ENCODE measurements around the gene CDH23. TPM values are rescaled to one million over a fixed set of nuclear protein-coding genes. Genes with fewer than 3 reads are reported as not detected.

Gene CDH23
- total RNA-seq, 1 experiment from 2014 or later = not detected

- no peak for DNase-seq (ENCODE audit: low read depth)
Measured at GRCh38 chr10:71815515-71816130, 418.9 kb downstream of the CDH23 start.

GRCh38 chr10:71816421-71816851 is 419.7 kb downstream of the CDH23 start:
- DNase-seq (ENCODE audit: low read depth) = no peak

GRCh38 chr10:71816936-71817618 is 420.4 kb downstream of the CDH23 start:
- no peak for DNase-seq (ENCODE audit: low read depth)

GRCh38 chr10:71817831-71818655 is 421.3 kb downstream of the CDH23 start:
- DNase-seq (ENCODE audit: low read depth) = no peak

GRCh38 chr10:71818674-71819260 is 422.0 kb downstream of the CDH23 start:
- DNase-seq (ENCODE audit: low read depth) = no peak

- no peak for DNase-seq (ENCODE audit: low read depth)
Measured at GRCh38 chr10:71819441-71819861, 422.7 kb downstream of the CDH23 start.

- no peak for DNase-seq (ENCODE audit: low read depth)
Measured at GRCh38 chr10:71819985-71820384, 423.3 kb downstream of the CDH23 start.

- DNase-seq (ENCODE audit: low read depth) = no peak
Measured at GRCh38 chr10:71820966-71821365, 424.2 kb downstream of the CDH23 start.

- peak; percentile 53 for DNase-seq (ENCODE audit: low read depth)
Measured at GRCh38 chr10:71821909-71822763, 425.4 kb downstream of the CDH23 start.

- no peak for DNase-seq (ENCODE audit: low read depth)
Measured at GRCh38 chr10:71823356-71823755, 426.6 kb downstream of the CDH23 start.

GRCh38 chr10:71824333-71824732 is 427.6 kb downstream of the CDH23 start:
- DNase-seq (ENCODE audit: low read depth) = no peak

GRCh38 chr10:71825217-71825616 is 428.5 kb downstream of the CDH23 start:
- no peak for DNase-seq (ENCODE audit: low read depth)

GRCh38 chr10:71827852-71828251 is 431.1 kb downstream of the CDH23 start:
- DNase-seq (ENCODE audit: low read depth) = no peak

GRCh38 chr10:71828702-71829101 is 432.0 kb downstream of the CDH23 start:
- no peak for DNase-seq (ENCODE audit: low read depth)

- no peak for DNase-seq (ENCODE audit: low read depth)
Measured at GRCh38 chr10:71829171-71829570, 432.5 kb downstream of the CDH23 start.

- no peak for DNase-seq (ENCODE audit: low read depth)
Measured at GRCh38 chr10:71829896-71830295, 433.2 kb downstream of the CDH23 start.

GRCh38 chr10:71830726-71831125 is 434.0 kb downstream of the CDH23 start:
- DNase-seq (ENCODE audit: low read depth) = no peak

GRCh38 chr10:71831646-71832552 is 435.2 kb downstream of the CDH23 start:
- peak; percentile 67 for DNase-seq (ENCODE audit: low read depth)

GRCh38 chr10:71832967-71833366 is 436.2 kb downstream of the CDH23 start:
- no peak for DNase-seq (ENCODE audit: low read depth)

Measured in M059J (cell line).